SK-N-SH (cell line): ENCODE measurements around the gene CELF2. TPM values are rescaled to one million over a fixed set of nuclear protein-coding genes. Genes with fewer than 3 reads are reported as not detected.

ENCODE experiments used
- CTCF ChIA-PET: fragments of 300-600, 350-600 bp; formaldehyde crosslinking; extraction: SDS; loops from one replicate; lab custom pipeline; 2021; lab: Yijun Ruan, JAX
- POLR2A ChIA-PET: fragments of 350-600 bp; sonication (Branson Sonifier 250); formaldehyde crosslinking; extraction: SDS; loops from one replicate; lab custom pipeline; 2020; ENCODE audit warnings: antibody characterized with exemption, inconsistent platforms; lab: Yijun Ruan, JAX
- DNase-seq: peaks from one replicate; pipeline ENCODE4 v3.0.0; 2012
- H2AFZ ChIP-seq: fragments of 200-600 bp; sonication (generic); 2 replicates; pipeline ENCODE4 v1.8.1; 2016; ENCODE audit warnings: antibody characterized with exemption, mild to moderate bottlenecking, low read depth
- H3F3A ChIP-seq: fragments of 200-600 bp; sonication (generic); replicated peaks from 2 replicates; pipeline ENCODE3; 2016; ENCODE audit warnings: antibody characterized with exemption, mild to moderate bottlenecking; ENCODE audit not compliant: insufficient read depth
- H3K27ac ChIP-seq, 2 experiments: fragments of 200-500 bp in 1 of 2; fragments of 200-600 bp in 1 of 2; sonication (Bioruptor generic) in 1 of 2; sonication (generic), shearing (Covaris generic) in 1 of 2; 2 replicates each; pipeline versions ENCODE4 v1.5.1 to v1.6.1; 2014 to 2016; ENCODE audit warnings: low read depth in 2 of 2, inconsistent platforms in 1 of 2, low read length in 1 of 2, mild to moderate bottlenecking in 1 of 2, mixed read lengths in 1 of 2
- H3K27me3 ChIP-seq: fragments of 200-600 bp; sonication (generic), shearing (Covaris generic); 2 replicates; pipeline ENCODE4 v1.6.1; 2016; ENCODE audit warnings: mixed run types; ENCODE audit not compliant: insufficient read depth
- H3K36me3 ChIP-seq, 2 experiments: fragments of 200-500 bp in 1 of 2; fragments of 200-600 bp in 1 of 2; sonication (Bioruptor generic) in 1 of 2; sonication (generic) in 1 of 2; replicated peaks in 1 of 2; 2 replicates each; pipeline versions ENCODE3 to v1.5.1; 2014 to 2016; ENCODE audit warnings: low read length in 1 of 2, mild to moderate bottlenecking in 1 of 2; ENCODE audit not compliant: insufficient read depth in 2 of 2, control insufficient read depth in 1 of 2
- H3K4me1 ChIP-seq, 2 experiments: fragments of 200-500 bp in 1 of 2; fragments of 200-600 bp in 1 of 2; sonication (Bioruptor generic) in 1 of 2; sonication (generic), shearing (Covaris generic) in 1 of 2; 2 replicates each; pipeline versions ENCODE4 v1.5.1 to v1.6.1; 2014 to 2016; ENCODE audit warnings: low read depth in 1 of 2, low read length in 1 of 2, mixed run types in 1 of 2; ENCODE audit not compliant: insufficient read depth in 2 of 2, control insufficient read depth in 1 of 2
- H3K4me2 ChIP-seq: fragments of 200-600 bp; sonication (generic), shearing (Covaris generic); 2 replicates; pipeline ENCODE4 v1.6.1; 2017; ENCODE audit warnings: mixed run types
- H3K4me3 ChIP-seq, 2 experiments: fragments of 200-500 bp in 1 of 2; fragments of 200-600 bp in 1 of 2; sonication (Bioruptor generic) in 1 of 2; sonication (generic), shearing (Covaris generic) in 1 of 2; 2 replicates each; pipeline versions ENCODE4 v1.5.1 to v1.8.1; 2014 to 2016; ENCODE audit warnings: low read depth in 2 of 2, inconsistent platforms in 1 of 2, low read length in 1 of 2, mild to moderate bottlenecking in 1 of 2, mixed read lengths in 1 of 2, moderate library complexity in 1 of 2
- H3K79me2 ChIP-seq: fragments of 200-600 bp; sonication (generic); 2 replicates; pipeline ENCODE4 v1.8.1; 2017; ENCODE audit warnings: mild to moderate bottlenecking; ENCODE audit not compliant: insufficient read depth
- H3K9ac ChIP-seq: fragments of 200-600 bp; sonication (generic); 2 replicates; pipeline ENCODE4 v1.6.1; 2017; ENCODE audit warnings: mixed run types
- H3K9me2 ChIP-seq: fragments of 200-600 bp; sonication (generic); 2 replicates; pipeline ENCODE4 v1.6.1; 2017; ENCODE audit warnings: mixed run types
- H3K9me3 ChIP-seq: fragments of 200-600 bp; sonication (generic); 2 replicates; pipeline ENCODE4 v1.6.1; 2017; ENCODE audit warnings: mixed run types, mild to moderate bottlenecking, moderate library complexity
- H4K20me1 ChIP-seq: fragments of 200-600 bp; sonication (generic); 2 replicates; pipeline ENCODE4 v1.6.1; 2017; ENCODE audit warnings: mild to moderate bottlenecking, mixed run types; ENCODE audit not compliant: insufficient read depth
- CHD2 ChIP-seq: fragments of 150-350 bp; IDR thresholded peaks from 2 replicates; pipeline ENCODE4 v1.6.1; 2018; ENCODE audit warnings: low read length; ENCODE audit not compliant: partially characterized antibody
- ELF1 ChIP-seq: IDR thresholded peaks from 2 replicates; pipeline ENCODE4 v1.4.0; 2012
- FOXJ3 ChIP-seq: sonication (generic); formaldehyde crosslinking; IDR thresholded peaks from 2 replicates; pipeline ENCODE4 v1.5.1; 2020; ENCODE audit warnings: mild to moderate bottlenecking, missing genetic modification reagents
- FOXM1 ChIP-seq: IDR thresholded peaks from 2 replicates; pipeline ENCODE4 v1.4.0; 2012; ENCODE audit warnings: low read depth, mild to moderate bottlenecking
- GABPA ChIP-seq: IDR thresholded peaks from 2 replicates; pipeline ENCODE4 v1.4.0; 2012; ENCODE audit warnings: low read depth, mild to moderate bottlenecking
- GATA2 ChIP-seq: sonication (generic); formaldehyde crosslinking; IDR thresholded peaks from 2 replicates; pipeline ENCODE4 v1.5.0; 2020; ENCODE audit warnings: mild to moderate bottlenecking, missing genetic modification reagents
- JUND ChIP-seq: IDR thresholded peaks from 2 replicates; pipeline ENCODE4 v1.4.0; 2012
- NFIC ChIP-seq: IDR thresholded peaks from 2 replicates; pipeline ENCODE4 v1.4.0; 2012; ENCODE audit warnings: borderline replicate concordance
- RAD21 ChIP-seq: IDR thresholded peaks from 2 replicates; pipeline ENCODE4 v1.6.1; 2012; ENCODE audit warnings: mild to moderate bottlenecking, low read length
- REST ChIP-seq: IDR thresholded peaks from 2 replicates; pipeline ENCODE4 v1.6.1; 2012; ENCODE audit warnings: mild to moderate bottlenecking, low read depth, low read length, moderate library complexity
- RFX5 ChIP-seq: IDR thresholded peaks from 2 replicates; pipeline ENCODE4 v1.6.1; 2012; ENCODE audit warnings: mild to moderate bottlenecking, improper control_type of control experiment, low read length
- SIN3A ChIP-seq: IDR thresholded peaks from 2 replicates; pipeline ENCODE4 v1.6.1; 2012; ENCODE audit warnings: low read depth, mild to moderate bottlenecking, low read length, moderate library complexity, borderline replicate concordance
- SMC3 ChIP-seq: IDR thresholded peaks from 2 replicates; pipeline ENCODE4 v1.6.1; 2012; ENCODE audit warnings: low read depth, low read length, improper control_type of control experiment
- TAF1 ChIP-seq: IDR thresholded peaks from 2 replicates; pipeline ENCODE4 v1.6.1; 2012; ENCODE audit warnings: low read depth, mild to moderate bottlenecking, low read length, moderate library complexity, borderline replicate concordance
- TEAD4 ChIP-seq: IDR thresholded peaks from 2 replicates; pipeline ENCODE4 v1.4.0; 2012; ENCODE audit warnings: mild to moderate bottlenecking, borderline replicate concordance; ENCODE audit not compliant: insufficient read depth
- USF1 ChIP-seq: IDR thresholded peaks from 2 replicates; pipeline ENCODE4 v1.4.0; 2012; ENCODE audit warnings: low read depth, borderline replicate concordance
- YY1 ChIP-seq: IDR thresholded peaks from 2 replicates; pipeline ENCODE4 v1.4.0; 2012; ENCODE audit warnings: low read depth, mild to moderate bottlenecking
- WGBS: methylation state at CpG from one replicate; pipeline ENCODE4 v1.1.6; 2017; ENCODE audit warnings: low lambda C conversion rate; 5-methylcytosine and 5-hydroxymethylcytosine counted together
- polyA plus RNA-seq, 3 experiments: library from polyadenylated mRNA; depleted of rRNA; stranded (reverse); fragments of >200 nt; gene quantifications; 2 replicates each; pipeline ENCODE4 v1.2.3, GENCODE V29; 2012

The CELF2 gene
- polyA plus RNA-seq, 1 of the 3 experiments (the other 2 are of a cell fraction), result 0.03 TPM

- Histone ChIP-seq H3K9ac (no peak overlapping the region), H3K79me2 (no peaks in the 10 kb centered on the region), H3K4me3 (no peak overlapping the region), H2AFZ (no peak overlapping the region), H3K4me1 (no peaks in the 10 kb centered on the region; a peak in 1 of 4 replicates), H4K20me1 (no peaks in the 10 kb centered on the region), H3K36me3 (no peaks in the 10 kb centered on the region), H3K27me3 (no peaks in the 10 kb centered on the region), H3K4me2 (no peak overlapping the region), H3K27ac (no peak overlapping the region), H3K9me3 (no peaks in the 10 kb centered on the region; the same call in 1 of the 2 replicates), H3K9me2 (no peaks in the 10 kb centered on the region), H3F3A (no peaks in the 10 kb centered on the region)
- TF ChIP-seq JUND (no peak), USF1 (no peak), REST (no peak), TEAD4 (no peak)
- ChIA-PET POLR2A (no interaction called here), CTCF (no interaction called here)
- DNase-seq, result no peak
- WGBS, result 30% methylated on average over 8 of the region's 11 CpGs
Measured at GRCh38 chr10:11192304-11193000, 174.8 kb downstream of the CELF2 start.

GRCh38 chr10:11193001-11193551 is 175.4 kb downstream of the CELF2 start:
- Histone ChIP-seq H4K20me1 (no peaks in the 10 kb centered on the region), H3K36me3 (no peaks in the 10 kb centered on the region), H3F3A (no peaks in the 10 kb centered on the region), H3K9me2 (no peaks in the 10 kb centered on the region), H2AFZ (no peak overlapping the region), H3K27me3 (no peaks in the 10 kb centered on the region), H3K27ac (no peak overlapping the region), H3K9me3 (no peaks in the 10 kb centered on the region; the same call in 1 of the 2 replicates), H3K4me3 (no peak overlapping the region), H3K79me2 (no peaks in the 10 kb centered on the region), H3K4me2 (no peak overlapping the region), H3K4me1 (no peaks in the 10 kb centered on the region; a peak in 1 of 4 replicates), H3K9ac (no peak overlapping the region)
- ChIA-PET POLR2A (no interaction called here), CTCF (no interaction called here)
- DNase-seq, result no peak
- 21% methylated on average over 7 of the region's 7 CpGs for WGBS
- TF ChIP-seq RAD21, result no peak
- no peak for TF ChIP-seq SIN3A
- TF ChIP-seq SMC3, result no peak
- TF ChIP-seq CHD2, result no peak
- no peak for TF ChIP-seq JUND
- no peak for TF ChIP-seq FOXJ3 (CRISPR knock-in tag)
- TF ChIP-seq USF1, result no peak
- TF ChIP-seq TAF1, result no peak
- no peak for TF ChIP-seq GABPA
- TF ChIP-seq REST, result no peak
- no peak for TF ChIP-seq RFX5
- TF ChIP-seq NFIC, result no peak
- TF ChIP-seq YY1, result no peak
- no peak for TF ChIP-seq GATA2
- TF ChIP-seq FOXM1, result no peak
- no peak for TF ChIP-seq ELF1
